Fibroblast of lung (primary cell): ENCODE measurements around the gene EXOSC10.

Experiments used
- EZH2 ChIP-seq: IDR thresholded peaks from 2 replicates; pipeline ENCODE4 v1.5.1; 2012; ENCODE audit warnings: low read length, control low read depth, mild to moderate bottlenecking; ENCODE audit errors: missing control alignments
- TF ChIP-seq, protein P1 (sequence below), 2 donors: IDR thresholded peaks in 1 of 2; conservative IDR thresholded peaks in 1 of 2; 1 replicate in 1 of 2; 2 replicates in 1 of 2; pipeline ENCODE4 v1.5.1; 2011 to 2012; ENCODE audit warnings: low read length in 2 of 2, control low read depth in 1 of 2, inconsistent platforms in 1 of 2, low read depth in 1 of 2, mild to moderate bottlenecking in 1 of 2

DNA sequence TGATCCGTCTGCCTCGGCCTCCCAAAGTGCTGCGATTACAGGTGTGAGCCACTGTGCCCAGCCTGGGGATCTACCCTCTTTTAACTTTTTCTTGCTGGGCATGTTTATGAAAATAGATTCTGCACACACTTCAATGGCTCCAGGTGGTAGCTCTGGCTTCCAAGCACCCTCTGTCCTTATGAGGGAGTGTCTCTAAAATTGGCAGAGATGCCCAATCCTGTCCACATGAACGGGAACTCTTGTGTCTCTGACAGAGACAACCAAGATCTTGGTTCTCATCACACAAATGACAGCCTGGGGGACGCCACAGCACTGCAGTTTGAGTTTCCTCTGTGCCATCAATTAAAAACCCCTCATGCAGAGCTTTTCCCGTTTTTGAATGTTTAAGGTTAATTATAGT, 46.1 kb upstream of the EXOSC10 start:
- TF ChIP-seq, protein P1, sequence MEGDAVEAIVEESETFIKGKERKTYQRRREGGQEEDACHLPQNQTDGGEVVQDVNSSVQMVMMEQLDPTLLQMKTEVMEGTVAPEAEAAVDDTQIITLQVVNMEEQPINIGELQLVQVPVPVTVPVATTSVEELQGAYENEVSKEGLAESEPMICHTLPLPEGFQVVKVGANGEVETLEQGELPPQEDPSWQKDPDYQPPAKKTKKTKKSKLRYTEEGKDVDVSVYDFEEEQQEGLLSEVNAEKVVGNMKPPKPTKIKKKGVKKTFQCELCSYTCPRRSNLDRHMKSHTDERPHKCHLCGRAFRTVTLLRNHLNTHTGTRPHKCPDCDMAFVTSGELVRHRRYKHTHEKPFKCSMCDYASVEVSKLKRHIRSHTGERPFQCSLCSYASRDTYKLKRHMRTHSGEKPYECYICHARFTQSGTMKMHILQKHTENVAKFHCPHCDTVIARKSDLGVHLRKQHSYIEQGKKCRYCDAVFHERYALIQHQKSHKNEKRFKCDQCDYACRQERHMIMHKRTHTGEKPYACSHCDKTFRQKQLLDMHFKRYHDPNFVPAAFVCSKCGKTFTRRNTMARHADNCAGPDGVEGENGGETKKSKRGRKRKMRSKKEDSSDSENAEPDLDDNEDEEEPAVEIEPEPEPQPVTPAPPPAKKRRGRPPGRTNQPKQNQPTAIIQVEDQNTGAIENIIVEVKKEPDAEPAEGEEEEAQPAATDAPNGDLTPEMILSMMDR (conservative IDR thresholded peaks at IDR 0.05 in 1 of 2, IDR thresholded peaks at IDR 0.05 in 1 of 2; ENCODE audit: low read depth in 1 of 2, low read length in 2 of 2) = no peak
- no peak for TF ChIP-seq EZH2
